Measurements from ENCODE around the gene CDCA7.
A peak's percentile ranks its signal among the peaks of the same experiment; 100 is the strongest.
"Not testable (repeated sequence)": the region's sequence is repeated elsewhere in the genome, so short reads cannot be mapped to it uniquely, and the experiment has no call there.

Gene CDCA7

GRCh38 chr2:173354582-173355131 is at the start of gene CDCA7:
Gene CDCA7, plus strand, starts transcription at chr2:173354872. Its CDS starts 92 bp downstream, at chr2:173354964.
- DNase-seq, result peak; percentile 90

DNA sequence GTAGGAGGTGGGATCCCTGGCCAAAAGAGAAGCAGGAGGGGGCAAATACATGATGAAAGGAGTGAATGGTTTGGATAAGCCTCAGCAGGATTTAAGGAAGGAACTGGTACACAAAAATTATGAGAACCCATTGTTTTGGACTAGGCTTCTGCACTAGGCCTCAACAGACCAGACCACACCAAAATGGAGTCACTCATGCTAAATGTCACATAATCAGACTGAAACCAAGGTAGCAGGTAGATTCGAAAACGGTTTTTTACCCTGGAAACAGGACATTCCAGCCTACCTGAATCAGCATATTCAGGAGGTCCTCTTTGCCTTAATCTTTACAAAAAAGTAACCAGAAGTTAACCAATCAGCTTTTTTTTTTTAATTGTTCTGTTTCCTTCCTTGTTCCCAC is 49.4 kb upstream of the CDCA7 start:
- no peak for DNase-seq

- peak; percentile 44 for DNase-seq
Observed at GRCh38 chr2:173307293-173307692, 47.4 kb upstream of the CDCA7 start.

DNA sequence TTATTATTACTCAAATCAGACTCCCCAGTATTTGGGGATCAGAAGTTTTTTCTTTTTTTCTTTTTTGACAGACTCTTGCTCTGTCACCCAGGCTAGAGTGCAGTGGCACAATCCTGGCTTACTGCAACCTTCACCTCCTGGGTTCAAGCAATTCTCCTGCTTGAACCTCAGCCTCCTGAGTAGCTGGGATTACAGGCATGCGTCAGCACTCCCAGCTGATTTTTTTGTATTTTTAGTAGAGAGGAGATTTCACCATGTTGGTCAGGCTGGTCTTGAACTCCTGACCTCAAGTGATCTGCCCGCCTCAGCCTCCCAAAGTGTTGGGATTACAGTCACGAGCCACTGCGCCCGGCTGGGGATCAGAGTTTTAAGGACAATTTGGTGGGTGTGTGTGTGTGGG is 45.3 kb upstream of the CDCA7 start:
- DNase-seq, result not testable (repeated sequence)

- no peak for DNase-seq
Observed at GRCh38 chr2:173311844-173312606, 42.6 kb upstream of the CDCA7 start.

- DNase-seq, result no peak
Observed at GRCh38 chr2:173323371-173323770, 31.3 kb upstream of the CDCA7 start.

DNA sequence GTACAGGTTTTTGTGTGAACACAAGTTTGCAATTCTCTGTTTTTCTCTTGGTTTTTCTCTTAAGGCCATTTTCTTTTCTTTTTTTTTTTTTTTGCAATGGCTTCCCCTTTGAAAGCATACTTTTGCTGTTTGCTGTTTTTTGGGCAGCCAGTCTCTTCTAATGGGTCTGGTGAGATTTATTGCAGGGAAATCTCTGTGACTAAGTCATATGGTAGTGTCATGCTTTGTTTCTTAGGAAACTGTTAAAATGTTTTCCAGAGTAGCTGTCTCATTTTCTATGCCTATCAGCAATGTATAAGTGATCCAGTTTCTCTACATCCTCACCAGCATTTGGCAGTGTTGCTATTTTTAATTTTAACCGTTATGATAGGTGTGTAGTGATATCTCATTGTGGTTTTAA is 27.9 kb upstream of the CDCA7 start:
- no peak for DNase-seq

- DNase-seq, result no peak
Observed at GRCh38 chr2:173327421-173327820, 27.3 kb upstream of the CDCA7 start.

- not testable (repeated sequence) for DNase-seq
Observed at GRCh38 chr2:173333003-173333402, 21.7 kb upstream of the CDCA7 start.

- DNase-seq, result no peak
Observed at GRCh38 chr2:173339807-173340206, 14.9 kb upstream of the CDCA7 start.

GRCh38 chr2:173343921-173344320 is 10.8 kb upstream of the CDCA7 start:
- no peak for DNase-seq

GRCh38 chr2:173346035-173346434 is 8.6 kb upstream of the CDCA7 start:
- DNase-seq, result no peak

DNA sequence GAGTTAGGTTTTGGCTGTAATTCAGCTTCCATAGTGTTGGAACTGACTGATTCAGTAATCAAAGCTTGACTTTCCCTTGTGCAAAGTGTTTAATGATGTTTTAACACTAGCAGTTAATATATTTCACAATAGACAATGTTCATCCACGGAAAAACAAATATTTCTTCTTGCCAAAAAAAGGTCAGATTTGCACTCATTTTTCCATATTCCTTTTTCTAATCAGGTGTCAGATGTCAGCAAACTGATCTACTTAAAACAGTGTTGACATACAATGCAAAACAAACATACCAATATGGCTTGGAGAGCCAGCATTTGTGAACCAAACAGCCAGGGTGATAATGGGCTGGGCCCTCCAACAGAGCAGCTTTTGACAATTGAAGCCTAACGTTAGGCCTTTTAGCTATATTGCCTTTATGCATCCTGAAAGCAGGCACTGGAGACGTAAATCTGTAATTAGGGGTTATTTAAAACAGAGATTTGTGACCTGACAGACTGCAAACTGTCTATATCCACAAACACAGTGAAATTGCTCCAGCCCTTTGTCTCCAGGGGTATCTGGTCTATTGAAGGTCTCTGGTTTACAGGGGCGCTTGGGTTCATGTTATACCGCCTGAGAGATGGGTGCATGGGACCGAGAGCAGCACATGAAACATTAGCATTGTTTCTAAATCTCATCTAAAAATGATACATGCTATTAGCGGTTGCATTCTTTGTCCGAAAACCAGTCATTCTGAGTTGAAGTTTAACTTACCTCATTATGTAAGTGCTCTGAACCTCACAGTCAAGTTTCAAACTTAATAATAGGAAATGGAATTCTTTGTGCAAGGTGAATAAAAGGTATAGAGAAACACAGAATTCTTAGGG is 7.1 kb upstream of the CDCA7 start:
- DNase-seq, result peak; percentile 7

GRCh38 chr2:173349287-173349686 is 5.4 kb upstream of the CDCA7 start:
- DNase-seq, result no peak

- DNase-seq, result no peak
Observed at GRCh38 chr2:173350383-173350782, 4.3 kb upstream of the CDCA7 start.

DNA sequence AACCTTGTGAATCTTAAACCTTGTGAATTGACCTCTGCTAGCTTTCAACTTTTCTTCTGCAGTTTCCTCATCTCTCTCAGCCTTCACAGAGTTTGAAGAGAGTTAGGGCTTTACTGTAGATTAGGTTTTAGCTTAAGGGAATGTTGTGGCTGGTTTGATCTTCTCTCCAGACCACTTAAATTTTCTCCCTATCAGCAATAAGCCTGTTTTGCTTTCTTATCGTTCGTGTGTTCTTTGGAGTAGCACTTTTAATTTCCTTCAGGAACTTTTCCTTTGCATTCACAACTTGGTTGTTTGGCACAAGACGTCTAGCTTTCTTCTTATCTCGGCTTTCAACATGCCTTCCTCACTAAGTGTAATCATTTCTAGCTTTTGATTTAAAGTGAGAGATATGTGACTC is 2.8 kb upstream of the CDCA7 start:
- no peak for DNase-seq

- no peak for DNase-seq
Observed at GRCh38 chr2:173353556-173353955, 1.1 kb upstream of the CDCA7 start.

- DNase-seq, result no peak
Observed at GRCh38 chr2:173354073-173354581, 545 bp upstream of the CDCA7 start.

GRCh38 chr2:173355132-173355865 is 627 bp downstream of the CDCA7 start:
- no peak for DNase-seq

DNA sequence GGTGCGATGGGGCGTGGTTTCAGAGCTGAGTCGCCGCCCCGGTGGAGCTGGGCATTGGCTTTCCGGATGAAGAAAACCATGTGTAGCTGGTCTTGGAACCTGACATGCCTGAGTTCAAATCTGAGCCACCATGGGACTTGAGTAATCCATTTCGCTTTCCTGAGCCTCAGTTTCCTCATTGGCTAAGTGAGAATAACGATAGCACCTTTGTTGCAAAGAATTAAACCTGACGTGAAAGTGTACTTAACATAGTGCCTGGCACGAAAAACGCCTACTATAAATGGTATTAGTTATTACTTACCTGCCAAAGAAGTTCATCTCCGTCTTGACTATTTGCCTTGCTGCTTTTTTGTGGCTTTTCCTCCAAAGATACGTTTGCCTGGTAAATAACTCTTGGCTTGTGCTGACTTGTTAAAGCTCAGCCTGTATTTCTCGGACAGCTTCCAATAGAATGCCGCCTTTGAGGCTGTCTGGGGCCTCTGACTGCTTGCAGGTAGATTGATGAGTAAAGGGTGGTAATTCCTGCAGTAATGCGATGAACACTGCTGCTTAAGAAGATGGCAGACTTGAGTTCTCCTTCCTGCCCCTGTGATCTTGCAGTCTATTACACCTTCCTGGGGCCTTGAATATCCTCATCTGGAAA is 1.3 kb downstream of the CDCA7 start:
- DNase-seq, result no peak

- no peak for DNase-seq
Observed at GRCh38 chr2:173357346-173357745, 2.7 kb downstream of the CDCA7 start.

DNA sequence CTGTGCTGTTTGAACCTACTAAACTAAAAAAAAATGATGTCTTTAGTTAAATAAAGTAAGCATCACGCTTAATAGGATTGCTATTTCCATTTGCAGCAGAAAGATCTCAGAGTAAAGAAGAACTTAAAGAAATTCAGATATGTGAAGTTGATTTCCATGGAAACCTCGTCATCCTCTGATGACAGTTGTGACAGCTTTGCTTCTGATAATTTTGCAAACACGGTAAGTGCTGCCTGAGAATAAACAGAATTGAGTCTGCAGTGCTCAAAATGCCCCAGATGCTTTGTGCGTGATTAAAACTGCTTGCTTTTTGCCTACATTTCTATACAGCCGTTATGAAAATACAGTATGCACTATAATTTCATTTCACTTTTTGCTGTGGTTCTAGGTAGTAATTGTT is 3.9 kb downstream of the CDCA7 start:
- DNase-seq, result no peak
